Ishikawa (cell line): Measurements from ENCODE around the gene WWC1.

Experiments
- TAF1 ChIP-seq: IDR thresholded peaks from 2 replicates; pipeline ENCODE4 v1.6.1; 2012; ENCODE audit warnings: low read depth, mild to moderate bottlenecking
- YY1 ChIP-seq: IDR thresholded peaks from 2 replicates; pipeline ENCODE4 v1.6.1; 2012; ENCODE audit warnings: low read depth

- TF ChIP-seq YY1 (no peak), TAF1 (no peak)
Observed at GRCh38 chr5:168464641-168465040, 173.2 kb downstream of the WWC1 start.
